HepG2 (cell line): ENCODE measurements around the gene RMDN2. TPM values are rescaled to one million over a fixed set of nuclear protein-coding genes. Genes with fewer than 3 reads are reported as not detected.
A peak's percentile ranks its signal among the peaks of the same experiment; 100 is the strongest.

Experiments used
- ELF3 ChIP-seq: IDR thresholded peaks from 2 replicates; pipeline ENCODE4 v1.6.1; 2016; ENCODE audit warnings: missing genetic modification reagents, missing compliant biosample characterization
- FOXA3 ChIP-seq: IDR thresholded peaks from 2 replicates; pipeline ENCODE4 v1.6.1; 2016; ENCODE audit warnings: missing genetic modification reagents, missing compliant biosample characterization
- GFI1 ChIP-seq: sonication (generic); formaldehyde crosslinking; IDR thresholded peaks from 2 replicates; pipeline ENCODE4 v1.5.0; 2020; ENCODE audit warnings: missing genetic modification reagents, mild to moderate bottlenecking, borderline replicate concordance
- KAT8 ChIP-seq: IDR thresholded peaks from 2 replicates; pipeline ENCODE4 v1.6.1; 2016; ENCODE audit warnings: missing genetic modification reagents, missing compliant biosample characterization
- PHF21A ChIP-seq: sonication (generic); formaldehyde crosslinking; IDR thresholded peaks from 2 replicates; pipeline ENCODE4 v1.5.0; 2020; ENCODE audit warnings: mild to moderate bottlenecking, missing genetic modification reagents
- PRPF4 ChIP-seq: fragments of 200-400 bp; formaldehyde crosslinking; IDR thresholded peaks from 2 replicates; pipeline ENCODE4 v1.6.1; 2016; ENCODE audit warnings: low read length, low read depth; ENCODE audit not compliant: poor library complexity, severe bottlenecking
- RARA ChIP-seq: IDR thresholded peaks from 2 replicates; pipeline ENCODE4 v1.6.1; 2016; ENCODE audit warnings: missing genetic modification reagents, missing compliant biosample characterization
- RFXANK ChIP-seq: IDR thresholded peaks from 2 replicates; pipeline ENCODE4 v1.6.1; 2016
- RXRB ChIP-seq: IDR thresholded peaks from 2 replicates; pipeline ENCODE4 v1.6.1; 2016; ENCODE audit warnings: borderline replicate concordance, missing genetic modification reagents, missing compliant biosample characterization
- SIX1 ChIP-seq: sonication (generic); formaldehyde crosslinking; IDR thresholded peaks from 2 replicates; pipeline ENCODE4 v1.4.0; 2020; ENCODE audit warnings: missing genetic modification reagents, borderline replicate concordance
- THAP11 ChIP-seq: IDR thresholded peaks from 2 replicates; pipeline ENCODE4 v1.6.1; 2016; ENCODE audit warnings: missing biosample characterization, missing genetic modification reagents
- YY1 ChIP-seq: IDR thresholded peaks from 2 replicates; pipeline ENCODE4 v1.6.1; 2011; ENCODE audit warnings: low read length, low read depth, moderate library complexity, mild to moderate bottlenecking; ENCODE audit not compliant: insufficient read depth, insufficient replicate concordance
- ZFP90 ChIP-seq: sonication (generic); formaldehyde crosslinking; IDR thresholded peaks from 2 replicates; pipeline ENCODE4 v1.8.0; 2022; ENCODE audit warnings: missing genetic modification reagents, mild to moderate bottlenecking, inconsistent platforms, borderline replicate concordance
- ZNF143 ChIP-seq: sonication (generic); formaldehyde crosslinking; IDR thresholded peaks from 2 replicates; pipeline ENCODE4 v1.4.0; 2020; ENCODE audit warnings: missing genetic modification reagents
- ZNF724P ChIP-seq: sonication (generic); formaldehyde crosslinking; IDR thresholded peaks from 2 replicates; pipeline ENCODE4 v1.8.0; 2022; ENCODE audit warnings: missing genetic modification reagents, borderline replicate concordance
- polyA plus RNA-seq, 8 experiments: library from polyadenylated mRNA; depleted of rRNA in 3 of 8; stranded (reverse) in 7 of 8; unstranded in 1 of 8; fragments of >200 nt; fragmentation: Illumina TruSeq in 4 of 8; extraction: Trizol in 4 of 8; gene quantifications; 2 replicates each; pipeline versions ENCODE4 v1.2.1 to v1.2.3, GENCODE V29; 2011 to 2016; ENCODE audit warnings: low read depth in 4 of 8, missing spikeins in 1 of 8, mixed read lengths in 1 of 8; ENCODE audit not compliant: insufficient read depth in 1 of 8
- total RNA-seq, 5 experiments: library from RNA; depleted of rRNA; stranded (reverse); fragments of >200 nt; fragmentation: Illumina TruSeq; extraction: Trizol; gene quantifications; 2 replicates each; pipeline ENCODE4 v1.2.3, GENCODE V29; 2016; ENCODE audit warnings: low read depth in 1 of 5
- TF ChIP-seq, protein P1 (sequence below): IDR thresholded peaks from 2 replicates; pipeline ENCODE4 v1.4.0; 2020; ENCODE audit warnings: mild to moderate bottlenecking, missing genetic modification reagents
- TF ChIP-seq, protein P2 (sequence below): sonication (generic); formaldehyde crosslinking; IDR thresholded peaks from 2 replicates; pipeline ENCODE4 v1.9.0; 2022; ENCODE audit warnings: missing genetic modification reagents, mild to moderate bottlenecking, borderline replicate concordance
- TF ChIP-seq, protein P3 (sequence below): sonication (generic); formaldehyde crosslinking; IDR thresholded peaks from 2 replicates; pipeline ENCODE4 v1.4.0; 2020; ENCODE audit warnings: missing genetic modification reagents, borderline replicate concordance

Gene RMDN2
- total and polyA plus RNA-seq, 2 of the 13 experiments (the other 11 are each of a cell fraction or from before 2014, with no cell fraction given), result 2.3 to 8.9 TPM

DNA sequence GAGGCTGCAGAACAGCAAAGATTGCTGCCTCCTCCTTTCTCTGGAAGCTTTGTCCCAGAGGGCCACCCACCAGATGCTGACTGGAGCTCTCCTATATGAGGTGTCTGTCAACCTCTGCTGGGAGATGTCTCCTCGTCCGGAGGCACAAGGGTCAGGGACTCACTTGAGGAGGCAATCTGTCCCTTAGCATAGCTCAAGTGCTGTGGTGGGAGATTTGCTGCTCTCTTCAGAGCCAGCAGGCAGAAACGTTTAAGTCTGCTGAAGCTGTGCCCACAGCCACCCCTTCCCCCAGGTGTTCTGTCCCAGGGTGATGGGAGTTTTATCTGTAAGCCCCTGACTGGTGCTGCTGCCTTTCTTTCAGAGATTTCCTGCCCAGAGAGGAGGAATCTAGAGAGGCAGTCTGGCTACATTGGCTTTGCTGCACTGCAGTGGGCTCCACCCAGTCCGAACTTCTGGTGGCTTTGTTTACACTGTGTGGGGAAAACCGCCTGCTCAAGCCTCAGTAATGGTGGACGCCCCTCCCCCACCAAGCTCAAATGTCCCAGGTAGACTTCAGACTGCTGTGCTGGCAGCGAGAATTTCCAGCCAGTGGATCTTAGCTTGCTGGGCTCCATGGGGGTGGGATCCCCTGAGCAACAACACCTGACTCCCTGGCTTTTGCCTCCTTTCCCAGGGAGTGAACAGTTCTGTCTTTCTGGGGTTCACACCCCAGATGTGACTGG lies 37.1 kb downstream of the RMDN2 start (continued):
- TF ChIP-seq, protein P1, sequence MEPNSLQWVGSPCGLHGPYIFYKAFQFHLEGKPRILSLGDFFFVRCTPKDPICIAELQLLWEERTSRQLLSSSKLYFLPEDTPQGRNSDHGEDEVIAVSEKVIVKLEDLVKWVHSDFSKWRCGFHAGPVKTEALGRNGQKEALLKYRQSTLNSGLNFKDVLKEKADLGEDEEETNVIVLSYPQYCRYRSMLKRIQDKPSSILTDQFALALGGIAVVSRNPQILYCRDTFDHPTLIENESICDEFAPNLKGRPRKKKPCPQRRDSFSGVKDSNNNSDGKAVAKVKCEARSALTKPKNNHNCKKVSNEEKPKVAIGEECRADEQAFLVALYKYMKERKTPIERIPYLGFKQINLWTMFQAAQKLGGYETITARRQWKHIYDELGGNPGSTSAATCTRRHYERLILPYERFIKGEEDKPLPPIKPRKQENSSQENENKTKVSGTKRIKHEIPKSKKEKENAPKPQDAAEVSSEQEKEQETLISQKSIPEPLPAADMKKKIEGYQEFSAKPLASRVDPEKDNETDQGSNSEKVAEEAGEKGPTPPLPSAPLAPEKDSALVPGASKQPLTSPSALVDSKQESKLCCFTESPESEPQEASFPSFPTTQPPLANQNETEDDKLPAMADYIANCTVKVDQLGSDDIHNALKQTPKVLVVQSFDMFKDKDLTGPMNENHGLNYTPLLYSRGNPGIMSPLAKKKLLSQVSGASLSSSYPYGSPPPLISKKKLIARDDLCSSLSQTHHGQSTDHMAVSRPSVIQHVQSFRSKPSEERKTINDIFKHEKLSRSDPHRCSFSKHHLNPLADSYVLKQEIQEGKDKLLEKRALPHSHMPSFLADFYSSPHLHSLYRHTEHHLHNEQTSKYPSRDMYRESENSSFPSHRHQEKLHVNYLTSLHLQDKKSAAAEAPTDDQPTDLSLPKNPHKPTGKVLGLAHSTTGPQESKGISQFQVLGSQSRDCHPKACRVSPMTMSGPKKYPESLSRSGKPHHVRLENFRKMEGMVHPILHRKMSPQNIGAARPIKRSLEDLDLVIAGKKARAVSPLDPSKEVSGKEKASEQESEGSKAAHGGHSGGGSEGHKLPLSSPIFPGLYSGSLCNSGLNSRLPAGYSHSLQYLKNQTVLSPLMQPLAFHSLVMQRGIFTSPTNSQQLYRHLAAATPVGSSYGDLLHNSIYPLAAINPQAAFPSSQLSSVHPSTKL (CRISPR knock-in tag), result peak; percentile 73
- TF ChIP-seq, protein P2, sequence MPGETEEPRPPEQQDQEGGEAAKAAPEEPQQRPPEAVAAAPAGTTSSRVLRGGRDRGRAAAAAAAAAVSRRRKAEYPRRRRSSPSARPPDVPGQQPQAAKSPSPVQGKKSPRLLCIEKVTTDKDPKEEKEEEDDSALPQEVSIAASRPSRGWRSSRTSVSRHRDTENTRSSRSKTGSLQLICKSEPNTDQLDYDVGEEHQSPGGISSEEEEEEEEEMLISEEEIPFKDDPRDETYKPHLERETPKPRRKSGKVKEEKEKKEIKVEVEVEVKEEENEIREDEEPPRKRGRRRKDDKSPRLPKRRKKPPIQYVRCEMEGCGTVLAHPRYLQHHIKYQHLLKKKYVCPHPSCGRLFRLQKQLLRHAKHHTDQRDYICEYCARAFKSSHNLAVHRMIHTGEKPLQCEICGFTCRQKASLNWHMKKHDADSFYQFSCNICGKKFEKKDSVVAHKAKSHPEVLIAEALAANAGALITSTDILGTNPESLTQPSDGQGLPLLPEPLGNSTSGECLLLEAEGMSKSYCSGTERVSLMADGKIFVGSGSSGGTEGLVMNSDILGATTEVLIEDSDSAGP (CRISPR knock-in tag), result peak; percentile 73; the same call in 1 of the 2 replicates
- peak; percentile 53 for TF ChIP-seq KAT8 (CRISPR knock-in tag)
- peak; percentile 85 for TF ChIP-seq YY1
- TF ChIP-seq ZFP90 (CRISPR knock-in tag), result peak; percentile 84; the same call in 1 of the 2 replicates
- peak; percentile 86 for TF ChIP-seq FOXA3
- peak; percentile 47; the same call in 1 of the 2 replicates for TF ChIP-seq SIX1 (CRISPR knock-in tag)
- peak; percentile 57; the same call in 1 of the 2 replicates for TF ChIP-seq PHF21A
- TF ChIP-seq GFI1 (CRISPR knock-in tag), result peak; percentile 63
- TF ChIP-seq PRPF4, result peak; percentile 44
- TF ChIP-seq RXRB (CRISPR knock-in tag), result peak; percentile 34; the same call in 1 of the 2 replicates
- 0 out of 2 replicates have a peak, but pooled peaks have one; percentile 40 for TF ChIP-seq ELF3 (CRISPR knock-in tag)
- TF ChIP-seq, protein P3, sequence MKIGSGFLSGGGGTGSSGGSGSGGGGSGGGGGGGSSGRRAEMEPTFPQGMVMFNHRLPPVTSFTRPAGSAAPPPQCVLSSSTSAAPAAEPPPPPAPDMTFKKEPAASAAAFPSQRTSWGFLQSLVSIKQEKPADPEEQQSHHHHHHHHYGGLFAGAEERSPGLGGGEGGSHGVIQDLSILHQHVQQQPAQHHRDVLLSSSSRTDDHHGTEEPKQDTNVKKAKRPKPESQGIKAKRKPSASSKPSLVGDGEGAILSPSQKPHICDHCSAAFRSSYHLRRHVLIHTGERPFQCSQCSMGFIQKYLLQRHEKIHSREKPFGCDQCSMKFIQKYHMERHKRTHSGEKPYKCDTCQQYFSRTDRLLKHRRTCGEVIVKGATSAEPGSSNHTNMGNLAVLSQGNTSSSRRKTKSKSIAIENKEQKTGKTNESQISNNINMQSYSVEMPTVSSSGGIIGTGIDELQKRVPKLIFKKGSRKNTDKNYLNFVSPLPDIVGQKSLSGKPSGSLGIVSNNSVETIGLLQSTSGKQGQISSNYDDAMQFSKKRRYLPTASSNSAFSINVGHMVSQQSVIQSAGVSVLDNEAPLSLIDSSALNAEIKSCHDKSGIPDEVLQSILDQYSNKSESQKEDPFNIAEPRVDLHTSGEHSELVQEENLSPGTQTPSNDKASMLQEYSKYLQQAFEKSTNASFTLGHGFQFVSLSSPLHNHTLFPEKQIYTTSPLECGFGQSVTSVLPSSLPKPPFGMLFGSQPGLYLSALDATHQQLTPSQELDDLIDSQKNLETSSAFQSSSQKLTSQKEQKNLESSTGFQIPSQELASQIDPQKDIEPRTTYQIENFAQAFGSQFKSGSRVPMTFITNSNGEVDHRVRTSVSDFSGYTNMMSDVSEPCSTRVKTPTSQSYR, result peak; percentile 98
- peak; percentile 33; the same call in 1 of the 2 replicates for TF ChIP-seq ZNF143 (CRISPR knock-in tag)
- 0 out of 2 replicates have a peak, but pooled peaks have one; percentile 10 for TF ChIP-seq RARA (CRISPR knock-in tag)
- TF ChIP-seq RFXANK, result 0 out of 2 replicates have a peak, but pooled peaks have one; percentile 21
- TF ChIP-seq ZNF724P, result peak; percentile 83; the same call in 1 of the 2 replicates
- peak; percentile 37; the same call in 1 of the 2 replicates for TF ChIP-seq THAP11 (CRISPR knock-in tag)
